ENCODE results near the gene REXO5.
"Not testable (repeated sequence)": the region's sequence is repeated elsewhere in the genome, so short reads cannot be mapped to it uniquely, and the experiment has no call there.

Gene REXO5

GRCh38 chr16:20801278-20801677, 5.0 kb upstream of the REXO5 start:
- no peak for DNase-seq (ENCODE audit: low read depth)

GRCh38 chr16:20803192-20803560, 3.2 kb upstream of the REXO5 start:
- peak; percentile 57 for DNase-seq (ENCODE audit: low read depth)

- no peak for DNase-seq (ENCODE audit: low read depth)
Observed at GRCh38 chr16:20803561-20804214, 2.6 kb upstream of the REXO5 start.

- not testable (repeated sequence) for DNase-seq (ENCODE audit: low read depth)
Observed at GRCh38 chr16:20805684-20806167, 601 bp upstream of the REXO5 start.

- no peak for DNase-seq (ENCODE audit: low read depth)
Observed at GRCh38 chr16:20807862-20808261, 1.5 kb downstream of the REXO5 start.

- no peak for DNase-seq (ENCODE audit: low read depth)
Observed at GRCh38 chr16:20811889-20812439, 5.6 kb downstream of the REXO5 start.

GRCh38 chr16:20812510-20812909, 6.2 kb downstream of the REXO5 start:
- DNase-seq (ENCODE audit: low read depth): no peak

- no peak for DNase-seq (ENCODE audit: low read depth)
Observed at GRCh38 chr16:20814784-20815183, 8.5 kb downstream of the REXO5 start.

GRCh38 chr16:20818929-20819585, 12.7 kb downstream of the REXO5 start:
- DNase-seq (ENCODE audit: low read depth): no peak

GRCh38 chr16:20821682-20822081, 15.4 kb downstream of the REXO5 start:
- DNase-seq (ENCODE audit: low read depth): no peak

GRCh38 chr16:20822521-20823325, 16.4 kb downstream of the REXO5 start:
- no peak for DNase-seq (ENCODE audit: low read depth)

GRCh38 chr16:20826039-20826566, 19.8 kb downstream of the REXO5 start:
- DNase-seq (ENCODE audit: low read depth): no peak

- no peak for DNase-seq (ENCODE audit: low read depth)
Observed at GRCh38 chr16:20829536-20829935, 23.2 kb downstream of the REXO5 start.

- no peak for DNase-seq (ENCODE audit: low read depth)
Observed at GRCh38 chr16:20830372-20830771, 24.0 kb downstream of the REXO5 start.

GRCh38 chr16:20833086-20833485, 26.8 kb downstream of the REXO5 start:
- no peak for DNase-seq (ENCODE audit: low read depth)

GRCh38 chr16:20838240-20838639, 31.9 kb downstream of the REXO5 start:
- no peak for DNase-seq (ENCODE audit: low read depth)

- no peak for DNase-seq (ENCODE audit: low read depth)
Observed at GRCh38 chr16:20839504-20839903, 33.2 kb downstream of the REXO5 start.

GRCh38 chr16:20844054-20844453, 37.7 kb downstream of the REXO5 start:
- no peak for DNase-seq (ENCODE audit: low read depth)

GRCh38 chr16:20844588-20844987, 38.3 kb downstream of the REXO5 start:
- DNase-seq (ENCODE audit: low read depth): no peak

GRCh38 chr16:20846030-20846429, 39.7 kb downstream of the REXO5 start:
- DNase-seq (ENCODE audit: low read depth): no peak

GRCh38 chr16:20846551-20846950, 40.2 kb downstream of the REXO5 start:
- DNase-seq (ENCODE audit: low read depth): no peak

- no peak for DNase-seq (ENCODE audit: low read depth)
Observed at GRCh38 chr16:20847550-20847949, 41.2 kb downstream of the REXO5 start.

Measured in ELR (cell line).